ENCODE results near the gene CAB39L.

GRCh38 chr13:49330546-49330864 lies 113.4 kb downstream of the CAB39L start:
- TF ChIP-seq REST (IDR thresholded peaks at IDR 0.05; ENCODE audit: low read depth, low read length) = no peak
- TF ChIP-seq CTCF (IDR thresholded peaks at IDR 0.05) = no peak
- no peak for TF ChIP-seq RCOR1 (IDR thresholded peaks at IDR 0.05; ENCODE audit: low read length)
- no peak for TF ChIP-seq MXI1 (IDR thresholded peaks at IDR 0.05; ENCODE audit: low read depth, low read length)
- no peak for TF ChIP-seq MAX (IDR thresholded peaks at IDR 0.05; ENCODE audit: low read depth)
- no peak for TF ChIP-seq SMC3 (IDR thresholded peaks at IDR 0.05; ENCODE audit: low read depth, low read length)
- TF ChIP-seq TCF12 (IDR thresholded peaks at IDR 0.05) = no peak
- no peak for TF ChIP-seq YY1 (IDR thresholded peaks at IDR 0.05; ENCODE audit: low read depth)
- no peak for TF ChIP-seq POLR2AphosphoS5 (IDR thresholded peaks at IDR 0.05; ENCODE audit: low read depth, low read length)
- no peak for TF ChIP-seq MEF2A (IDR thresholded peaks at IDR 0.05; ENCODE audit: borderline replicate concordance, low read depth)
- no peak for TF ChIP-seq ZBTB33 (IDR thresholded peaks at IDR 0.05; ENCODE audit: borderline replicate concordance, low read depth)
